B cell (primary cell): Measurements from ENCODE around the gene MON1A. TPM values are rescaled to one million over a fixed set of nuclear protein-coding genes. Genes with fewer than 3 reads are reported as not detected.

Experiments
- ATAC-seq: fragments of 200-7000 bp; cut with Tn5 transposase; one replicate; pipeline ENCODE4 v1.10.0; 2021; ENCODE audit warnings: low read depth, mild to moderate bottlenecking, moderate number of reproducible peaks, moderate library complexity
- CTCF ChIA-PET: fragments of 350-600 bp; sonication (Branson Sonifier 250); formaldehyde crosslinking; loops from one replicate; lab custom pipeline; 2021; ENCODE audit warnings: antibody characterized with exemption, inconsistent platforms; lab: Charles Lee
- POLR2A ChIA-PET: fragments of 350-600 bp; sonication (Branson Sonifier 250); formaldehyde crosslinking; loops from one replicate; lab custom pipeline; 2021; ENCODE audit warnings: antibody characterized with exemption; lab: Charles Lee
- DNase-seq: peaks from one replicate; pipeline ENCODE4 v3.0.0; 2013
- H2AFZ ChIP-seq: 2 replicates; pipeline ENCODE4 v1.6.1; 2012; ENCODE audit warnings: mild to moderate bottlenecking, low read depth, low read length; ENCODE audit not compliant: insufficient read depth, poor library complexity, severe bottlenecking
- H3K27ac ChIP-seq, 2 donors: 1 replicate in 1 of 2; 2 replicates in 1 of 2; pipeline ENCODE4 v1.5.1; 2012 to 2013; ENCODE audit warnings: low read length in 2 of 2, mild to moderate bottlenecking in 2 of 2, moderate library complexity in 1 of 2
- H3K27me3 ChIP-seq, 4 experiments: fragments of 200-600 bp in 1 of 4; sonication (generic) in 1 of 4; replicated peaks in 1 of 4; 1 replicate in 2 of 4; 2 replicates in 2 of 4; pipeline versions ENCODE4 v1.6.1 to v1.7.0; 2013 to 2016; ENCODE audit warnings: low read length in 3 of 4, mild to moderate bottlenecking in 2 of 4, mixed read lengths in 1 of 4, moderate library complexity in 1 of 4; ENCODE audit not compliant: insufficient read depth in 4 of 4, control insufficient read depth in 3 of 4; ENCODE audit errors: control extremely low read depth in 1 of 4
- H3K36me3 ChIP-seq, 2 experiments: replicated peaks in 1 of 2; 1 replicate in 1 of 2; 2 replicates in 1 of 2; pipeline versions ENCODE4 v1.6.1 to v1.7.1; 2013; ENCODE audit warnings: low read length in 1 of 2; ENCODE audit not compliant: insufficient read depth in 2 of 2, control insufficient read depth in 1 of 2; ENCODE audit errors: control extremely low read depth in 1 of 2, extremely low read depth in 1 of 2
- H3K4me1 ChIP-seq, 2 donors: fragments of 200-600 bp in 1 of 2; sonication (generic) in 1 of 2; 1 replicate in 1 of 2; 2 replicates in 1 of 2; pipeline versions ENCODE4 v1.5.1 to v1.6.1; 2013 to 2017; ENCODE audit warnings: low read length in 2 of 2; ENCODE audit not compliant: control insufficient read depth in 2 of 2, insufficient read depth in 2 of 2
- H3K4me2 ChIP-seq: replicated peaks from 2 replicates; pipeline ENCODE3; 2012; ENCODE audit warnings: mild to moderate bottlenecking, low read depth, low read length; ENCODE audit not compliant: poor library complexity, severe bottlenecking
- H3K4me3 ChIP-seq, 5 experiments: fragments of 200-600 bp in 1 of 5; sonication (generic) in 1 of 5; 1 replicate in 3 of 5; 2 replicates in 2 of 5; pipeline versions ENCODE4 v1.5.1 to v1.7.0; 2011 to 2016; ENCODE audit warnings: low read length in 4 of 5, mild to moderate bottlenecking in 4 of 5, low read depth in 2 of 5, control low read depth in 1 of 5, moderate library complexity in 1 of 5; ENCODE audit not compliant: insufficient read depth in 1 of 5; ENCODE audit errors: control extremely low read depth in 1 of 5, extremely low read depth in 1 of 5
- H3K79me2 ChIP-seq: fragments of 200-600 bp; sonication (generic); one replicate; pipeline ENCODE4 v1.6.0; 2016; ENCODE audit warnings: low read length; ENCODE audit not compliant: control insufficient read depth, insufficient read depth
- H3K9ac ChIP-seq: fragments of 200-600 bp; sonication (generic); 2 replicates; pipeline ENCODE4 v1.6.1; 2017; ENCODE audit warnings: mild to moderate bottlenecking, low read length, moderate library complexity
- H3K9me3 ChIP-seq, 3 donors: one replicate each; pipeline versions ENCODE4 v1.6.1 to v1.7.1; 2013; ENCODE audit warnings: low read length in 2 of 3; ENCODE audit not compliant: control insufficient read depth in 2 of 3, insufficient read depth in 1 of 3; ENCODE audit errors: control extremely low read depth in 1 of 3
- H4K20me1 ChIP-seq: 2 replicates; pipeline ENCODE4 v1.6.0; 2012; ENCODE audit warnings: mild to moderate bottlenecking, low read length; ENCODE audit not compliant: insufficient read depth, control insufficient read depth, poor library complexity, severe bottlenecking
- H3K27ac Mint-ChIP-seq: one replicate; pipeline ENCODE4 v1.8.0; 2021; ENCODE audit warnings: mixed read lengths
- H3K27me3 Mint-ChIP-seq: one replicate; pipeline ENCODE4 v1.8.0; 2021; ENCODE audit warnings: mixed read lengths
- H3K4me1 Mint-ChIP-seq: one replicate; pipeline ENCODE4 v1.8.0; 2021; ENCODE audit warnings: mixed read lengths
- H3K4me3 Mint-ChIP-seq: one replicate; pipeline ENCODE4 v1.8.0; 2021; ENCODE audit warnings: mixed read lengths
- H3K9me3 Mint-ChIP-seq: one replicate; pipeline ENCODE4 v1.8.0; 2022; ENCODE audit warnings: mixed read lengths; ENCODE audit not compliant: insufficient read depth
- CTCF ChIP-seq: fragments of 200-600 bp; IDR thresholded peaks from one replicate; pipeline ENCODE4 v1.8.0; 2022; ENCODE audit warnings: antibody characterized with exemption, mild to moderate bottlenecking
- EZH2 ChIP-seq: IDR thresholded peaks from 2 replicates; pipeline ENCODE4 v1.6.1; 2012; ENCODE audit warnings: borderline replicate concordance, low read depth, mild to moderate bottlenecking, moderate library complexity, low read length; ENCODE audit not compliant: insufficient read depth, poor library complexity, severe bottlenecking
- WGBS: methylation state at CpG from one replicate; pipeline ENCODE4 v1.1.5; 2013; ENCODE audit warnings: missing lambda C conversion rate; ENCODE audit not compliant: insufficient coverage; 5-methylcytosine and 5-hydroxymethylcytosine counted together
- intact Hi-C: fragments of 100-400 bp; cut with micrococcal nuclease; formaldehyde crosslinking; loops from one replicate; pipeline ENCODE4 v1.10.0; 2022
- polyA plus RNA-seq: library from polyadenylated mRNA; depleted of rRNA; stranded (reverse); fragments of >200 nt; gene quantifications from 2 replicates; pipeline ENCODE4 v1.2.3, GENCODE V29; 2012
- total RNA-seq, 2 donors: library from RNA; stranded (reverse); fragments of 120-200 nt in 1 of 2; gene quantifications; 1 replicate in 1 of 2; 2 replicates in 1 of 2; pipeline versions ENCODE4 v1.2.3 to v1.2.4, GENCODE V29; 2013 to 2022

Gene MON1A
- total and polyA plus RNA-seq, 2 donors (not counting 1 experiment from before 2014, with no cell fraction given) = 6.6 to 8.9 TPM

DNA sequence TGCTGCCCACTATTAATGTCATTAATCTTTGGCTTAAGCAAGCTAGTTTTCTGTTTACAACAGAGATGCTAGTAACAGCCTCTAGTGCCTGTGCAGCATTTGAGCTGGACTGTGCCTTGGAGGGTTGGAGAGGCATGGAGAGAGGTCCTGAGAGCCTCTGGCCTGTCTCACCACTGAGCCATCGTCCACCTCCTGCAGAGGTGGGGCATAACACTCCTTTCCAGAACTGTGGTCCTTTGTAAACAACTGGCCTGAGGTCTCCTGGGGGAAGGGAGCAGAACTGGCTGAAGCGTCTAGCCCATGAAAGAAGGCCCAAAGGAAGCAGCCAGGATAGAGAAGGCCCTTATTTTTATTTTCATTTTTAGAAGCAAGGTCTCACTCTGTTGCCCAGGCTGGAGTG is 49.9 kb downstream of the MON1A start:
- no peak overlapping the region for H3K4me3 Mint-ChIP-seq
- DNase-seq = no peak
- H3K79me2 ChIP-seq = no peaks in the 10 kb centered on the region
- H3K4me2 ChIP-seq = no peak overlapping the region
- peaks cover 6% of the 10 kb centered on the region for H3K27me3 Mint-ChIP-seq
- ATAC-seq = no peak
- 100% methylated on average over 1 of the region's 2 CpGs for WGBS
- no peak overlapping the region for H3K27ac ChIP-seq
- intact Hi-C loops = no loop called here
- H3K27ac Mint-ChIP-seq = no peak overlapping the region
- H3K4me1 Mint-ChIP-seq = no peaks in the 10 kb centered on the region
- H3K4me3 ChIP-seq = no peak overlapping the region
- ChIA-PET POLR2A (no interaction called here), CTCF (no interaction called here)
- H4K20me1 ChIP-seq = no peaks in the 10 kb centered on the region
- no peak overlapping the region for H2AFZ ChIP-seq
- H3K4me1 ChIP-seq = no peaks in the 10 kb centered on the region
- no peaks in the 10 kb centered on the region for H3K9me3 Mint-ChIP-seq
- no peaks in the 10 kb centered on the region for H3K27me3 ChIP-seq
- TF ChIP-seq EZH2 = no peak
- TF ChIP-seq CTCF = no peak
- no peak overlapping the region for H3K9ac ChIP-seq
- H3K36me3 ChIP-seq = no peaks in the 10 kb centered on the region
- no peaks in the 10 kb centered on the region for H3K9me3 ChIP-seq

- TF ChIP-seq CTCF (no peak), EZH2 (no peak)
- Histone ChIP-seq H3K36me3 (no peaks in the 10 kb centered on the region), H4K20me1 (no peaks in the 10 kb centered on the region), H3K79me2 (no peaks in the 10 kb centered on the region), H3K27me3 (no peaks in the 10 kb centered on the region), H3K4me1 (no peaks in the 10 kb centered on the region), H3K27ac (no peak overlapping the region), H3K9me3 (no peaks in the 10 kb centered on the region), H3K4me3 (no peak overlapping the region), H3K9ac (no peak overlapping the region), H2AFZ (no peak overlapping the region), H3K4me2 (no peak overlapping the region)
- Mint-ChIP-seq H3K9me3 (no peaks in the 10 kb centered on the region), H3K4me3 (no peak overlapping the region), H3K27me3 (peaks cover 6% of the 10 kb centered on the region), H3K27ac (no peak overlapping the region), H3K4me1 (no peaks in the 10 kb centered on the region)
- intact Hi-C loops = no loop called here
- ChIA-PET POLR2A (interaction anchor here (0.7 kb wide), 1 partner anchor 96 kb away, joined by 6 read pairs; no protein-coding TSS in a partner anchor), CTCF (interaction anchor here (1.3 kb wide), 1 partner anchor 39 kb away, joined by 3 read pairs; no protein-coding TSS in a partner anchor)
- ATAC-seq = no peak
- DNase-seq = no peak
These were observed 50.9 kb downstream of the MON1A start for GRCh38 chr3:49878686-49879085.
